GM23338 (cell line): ENCODE data around the gene FARP1. TPM values are rescaled to one million over a fixed set of nuclear protein-coding genes. Genes with fewer than 3 reads are reported as not detected.

Source experiments
- ATAC-seq: fragments of 200-7000 bp; cut with Tn5 transposase; 3 replicates; pipeline ENCODE4 v1.9.1; 2020
- DNase-seq: peaks from one replicate; pipeline ENCODE4 v3.0.0-alpha.2; 2015; ENCODE audit warnings: low spot score
- H2AFZ ChIP-seq: fragments of 200-600 bp; sonication (generic); 2 replicates; pipeline ENCODE4 v1.8.0; 2016; ENCODE audit warnings: antibody characterized with exemption, mild to moderate bottlenecking, moderate library complexity
- H3F3A ChIP-seq: fragments of 200-600 bp; sonication (generic); replicated peaks from 2 replicates; pipeline ENCODE4 v1.8.0; 2017; ENCODE audit warnings: antibody characterized with exemption, mixed run types, low read depth
- H3K27ac ChIP-seq: fragments of 200-600 bp; sonication (generic); 2 replicates; pipeline ENCODE4 v1.6.1; 2016; ENCODE audit warnings: low read depth
- H3K27me3 ChIP-seq: fragments of 200-600 bp; sonication (generic); 2 replicates; pipeline ENCODE4 v1.8.0; 2016; ENCODE audit warnings: mild to moderate bottlenecking, mixed run types, moderate library complexity; ENCODE audit not compliant: insufficient read depth
- H3K36me3 ChIP-seq: fragments of 200-600 bp; sonication (generic); 2 replicates; pipeline ENCODE4 v1.8.0; 2016; ENCODE audit warnings: mild to moderate bottlenecking; ENCODE audit not compliant: insufficient read depth
- H3K4me1 ChIP-seq: fragments of 200-600 bp; sonication (generic); 2 replicates; pipeline ENCODE4 v1.8.0; 2016; ENCODE audit warnings: mild to moderate bottlenecking, moderate library complexity; ENCODE audit not compliant: insufficient read depth
- H3K4me2 ChIP-seq: fragments of 200-600 bp; sonication (generic); 2 replicates; pipeline ENCODE4 v1.7.1; 2017; ENCODE audit warnings: mixed run types
- H3K4me3 ChIP-seq: fragments of 200-600 bp; sonication (generic); 2 replicates; pipeline ENCODE4 v1.6.1; 2016; ENCODE audit warnings: mixed run types
- H3K79me2 ChIP-seq: fragments of 200-600 bp; sonication (generic); replicated peaks from 2 replicates; pipeline ENCODE4 v1.8.0; 2017; ENCODE audit warnings: mild to moderate bottlenecking; ENCODE audit not compliant: insufficient read depth
- H3K9me2 ChIP-seq: fragments of 200-600 bp; sonication (generic); 2 replicates; pipeline ENCODE4 v1.8.0; 2017; ENCODE audit not compliant: insufficient read depth
- H4K20me1 ChIP-seq: fragments of 200-600 bp; sonication (generic); replicated peaks from 2 replicates; pipeline ENCODE4 v1.8.0; 2017; ENCODE audit warnings: mild to moderate bottlenecking; ENCODE audit not compliant: insufficient read depth
- H3K27ac Mint-ChIP-seq: 2 replicates; pipeline ENCODE4 v1.8.0; 2020; ENCODE audit warnings: inconsistent platforms, mild to moderate bottlenecking, moderate library complexity, mixed read lengths
- H3K27me3 Mint-ChIP-seq: 3 replicates; pipeline ENCODE4 v1.8.0; 2022; ENCODE audit warnings: low read depth, mild to moderate bottlenecking, moderate library complexity, mixed read lengths, inconsistent platforms; ENCODE audit not compliant: insufficient read depth, poor library complexity
- H3K36me3 Mint-ChIP-seq: 3 replicates; pipeline ENCODE4 v1.8.0; 2021; ENCODE audit warnings: low read depth, mild to moderate bottlenecking, inconsistent platforms, moderate library complexity, mixed read lengths
- H3K4me1 Mint-ChIP-seq: 3 replicates; pipeline ENCODE4 v1.8.0; 2020; ENCODE audit warnings: mild to moderate bottlenecking, inconsistent platforms, mixed read lengths
- H3K4me3 Mint-ChIP-seq: 3 replicates; pipeline ENCODE4 v1.8.0; 2021; ENCODE audit warnings: moderate library complexity, mild to moderate bottlenecking, inconsistent platforms, mixed read lengths
- H3K9me3 Mint-ChIP-seq: 3 replicates; pipeline ENCODE4 v1.8.0; 2020; ENCODE audit warnings: moderate library complexity, mild to moderate bottlenecking, inconsistent platforms, mixed read lengths
- CREB1 ChIP-seq: fragments of 250-450 bp; sonication (Bioruptor Pico); IDR thresholded peaks from 2 replicates; pipeline ENCODE4 v1.5.0; 2020; ENCODE audit warnings: low read depth, mild to moderate bottlenecking, moderate library complexity
- CTCF ChIP-seq, 2 experiments: fragments of 200-600 bp in 1 of 2; sonication (generic) in 1 of 2; conservative IDR thresholded peaks; 2 replicates each; pipeline versions ENCODE4 v1.5.1 to v1.6.1; 2016 to 2017; ENCODE audit warnings: antibody characterized with exemption in 2 of 2, low read depth in 2 of 2, mild to moderate bottlenecking in 2 of 2, moderate library complexity in 1 of 2
- ETS1 ChIP-seq: IDR thresholded peaks from 2 replicates; pipeline ENCODE4 v1.6.1; 2016; ENCODE audit warnings: antibody characterized with exemption
- EZH2 ChIP-seq: fragments of 200-600 bp; sonication (generic); IDR thresholded peaks from one replicate; pipeline ENCODE4 v1.8.0; 2017; ENCODE audit warnings: antibody characterized with exemption, mild to moderate bottlenecking, low read depth; ENCODE audit not compliant: unreplicated experiment
- EZH2phosphoT487 ChIP-seq: fragments of 200-600 bp; sonication (generic); IDR thresholded peaks from one replicate; pipeline ENCODE4 v1.8.1; 2018; ENCODE audit warnings: antibody characterized with exemption; ENCODE audit not compliant: unreplicated experiment
- JUNB ChIP-seq: IDR thresholded peaks from one replicate; pipeline ENCODE4 v1.6.1; 2016; ENCODE audit warnings: antibody characterized with exemption; ENCODE audit not compliant: unreplicated experiment
- NANOG ChIP-seq: IDR thresholded peaks from 2 replicates; pipeline ENCODE4 v1.6.1; 2016; ENCODE audit warnings: antibody characterized with exemption, borderline replicate concordance
- POLR2AphosphoS5 ChIP-seq: IDR thresholded peaks from 2 replicates; pipeline ENCODE4 v1.6.1; 2016; ENCODE audit warnings: antibody characterized with exemption, low read depth
- STAT1 ChIP-seq: IDR thresholded peaks from one replicate; pipeline ENCODE4 v1.6.1; 2016; ENCODE audit warnings: antibody characterized with exemption; ENCODE audit not compliant: unreplicated experiment
- ZNF114 ChIP-seq: fragments of 250-450 bp; sonication (Bioruptor Pico); IDR thresholded peaks from 2 replicates; pipeline ENCODE4 v1.5.0; 2020; ENCODE audit warnings: mild to moderate bottlenecking, moderate library complexity
- ZNF331 ChIP-seq: fragments of 250-450 bp; sonication (Bioruptor Pico); IDR thresholded peaks from 2 replicates; pipeline ENCODE4 v1.5.0; 2020; ENCODE audit warnings: low read depth, mild to moderate bottlenecking, moderate library complexity
- polyA plus RNA-seq: library from polyadenylated mRNA; unstranded; fragments of >200 nt; fragmentation: Nextera tagmentation; extraction: Ambion mirVana; gene quantifications from 2 replicates; pipeline ENCODE4 v1.2.1, GENCODE V29; 2016
- total RNA-seq: library from RNA; depleted of rRNA; stranded (reverse); fragments of >200 nt; shearing (Covaris generic); gene quantifications from 2 replicates; pipeline ENCODE4 v1.2.3, GENCODE V29; 2014
- TF ChIP-seq, protein P1 (sequence below): IDR thresholded peaks from one replicate; pipeline ENCODE4 v1.6.1; 2018; ENCODE audit warnings: antibody characterized with exemption; ENCODE audit not compliant: unreplicated experiment
- TF ChIP-seq, protein P2 (sequence below): fragments of 250-450 bp; sonication (Bioruptor Pico); IDR thresholded peaks from 2 replicates; pipeline ENCODE4 v1.5.0; 2020; ENCODE audit warnings: mild to moderate bottlenecking, moderate library complexity

The FARP1 gene
- total and polyA plus RNA-seq, 2 experiments from 2014 or later: 53.6 to 82.5 TPM

DNA sequence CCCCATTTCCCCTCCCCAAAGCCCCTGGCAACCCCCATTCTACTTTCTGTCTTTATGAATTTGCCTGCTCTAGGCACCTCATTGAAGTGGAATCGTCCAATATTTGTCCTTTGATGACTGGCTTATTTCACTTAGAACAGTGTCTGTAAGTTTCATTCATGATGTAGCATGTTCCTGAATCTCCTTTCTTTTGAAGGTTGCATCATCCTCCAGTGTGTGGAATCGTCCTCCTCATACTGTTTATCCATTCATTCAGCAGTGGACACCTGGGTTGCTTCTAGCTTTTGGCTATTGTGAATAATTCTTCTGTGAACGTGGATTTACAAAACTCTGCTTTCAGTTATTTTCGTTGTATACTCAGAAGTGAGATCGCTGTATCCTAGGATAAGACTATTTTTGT, 195.4 kb downstream of the FARP1 start:
- Histone ChIP-seq H3K4me3 (no peak overlapping the region), H3K79me2 (peaks cover 36% of the 10 kb centered on the region), H3K4me1 (0 out of 2 replicates have a peak, but pooled peaks cover 2% of the 10 kb centered on the region), H3K27me3 (no peaks in the 10 kb centered on the region), H3K4me2 (no peak overlapping the region; the same call in 1 of the 2 replicates), H3F3A (no peaks in the 10 kb centered on the region), H3K9me2 (no peaks in the 10 kb centered on the region), H3K36me3 (no peaks in the 10 kb centered on the region), H2AFZ (no peak overlapping the region), H3K27ac (no peak overlapping the region), H4K20me1 (no peaks in the 10 kb centered on the region)
- H3K4me1 Mint-ChIP-seq: peaks cover 23% of the 10 kb centered on the region
- no peak for DNase-seq
- H3K36me3 Mint-ChIP-seq: peaks cover 27% of the 10 kb centered on the region
- H3K4me3 Mint-ChIP-seq: no peak overlapping the region
- H3K9me3 Mint-ChIP-seq: peaks cover 12% of the 10 kb centered on the region
- TF ChIP-seq STAT1 (no peak), ETS1 (no peak), ZNF331 (no peak), CTCF (conservative IDR thresholded peaks at IDR 0.05; ENCODE audit: low read depth in 2 of 2) (no peak), ZNF114 (CRISPR knock-in tag) (no peak), POLR2AphosphoS5 (no peak), JUNB (no peak), EZH2phosphoT487 (no peak), NANOG (no peak), EZH2 (no peak), CREB1 (CRISPR knock-in tag) (no peak)
- TF ChIP-seq, protein P1, sequence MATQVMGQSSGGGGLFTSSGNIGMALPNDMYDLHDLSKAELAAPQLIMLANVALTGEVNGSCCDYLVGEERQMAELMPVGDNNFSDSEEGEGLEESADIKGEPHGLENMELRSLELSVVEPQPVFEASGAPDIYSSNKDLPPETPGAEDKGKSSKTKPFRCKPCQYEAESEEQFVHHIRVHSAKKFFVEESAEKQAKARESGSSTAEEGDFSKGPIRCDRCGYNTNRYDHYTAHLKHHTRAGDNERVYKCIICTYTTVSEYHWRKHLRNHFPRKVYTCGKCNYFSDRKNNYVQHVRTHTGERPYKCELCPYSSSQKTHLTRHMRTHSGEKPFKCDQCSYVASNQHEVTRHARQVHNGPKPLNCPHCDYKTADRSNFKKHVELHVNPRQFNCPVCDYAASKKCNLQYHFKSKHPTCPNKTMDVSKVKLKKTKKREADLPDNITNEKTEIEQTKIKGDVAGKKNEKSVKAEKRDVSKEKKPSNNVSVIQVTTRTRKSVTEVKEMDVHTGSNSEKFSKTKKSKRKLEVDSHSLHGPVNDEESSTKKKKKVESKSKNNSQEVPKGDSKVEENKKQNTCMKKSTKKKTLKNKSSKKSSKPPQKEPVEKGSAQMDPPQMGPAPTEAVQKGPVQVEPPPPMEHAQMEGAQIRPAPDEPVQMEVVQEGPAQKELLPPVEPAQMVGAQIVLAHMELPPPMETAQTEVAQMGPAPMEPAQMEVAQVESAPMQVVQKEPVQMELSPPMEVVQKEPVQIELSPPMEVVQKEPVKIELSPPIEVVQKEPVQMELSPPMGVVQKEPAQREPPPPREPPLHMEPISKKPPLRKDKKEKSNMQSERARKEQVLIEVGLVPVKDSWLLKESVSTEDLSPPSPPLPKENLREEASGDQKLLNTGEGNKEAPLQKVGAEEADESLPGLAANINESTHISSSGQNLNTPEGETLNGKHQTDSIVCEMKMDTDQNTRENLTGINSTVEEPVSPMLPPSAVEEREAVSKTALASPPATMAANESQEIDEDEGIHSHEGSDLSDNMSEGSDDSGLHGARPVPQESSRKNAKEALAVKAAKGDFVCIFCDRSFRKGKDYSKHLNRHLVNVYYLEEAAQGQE: no peak
- TF ChIP-seq, protein P2, sequence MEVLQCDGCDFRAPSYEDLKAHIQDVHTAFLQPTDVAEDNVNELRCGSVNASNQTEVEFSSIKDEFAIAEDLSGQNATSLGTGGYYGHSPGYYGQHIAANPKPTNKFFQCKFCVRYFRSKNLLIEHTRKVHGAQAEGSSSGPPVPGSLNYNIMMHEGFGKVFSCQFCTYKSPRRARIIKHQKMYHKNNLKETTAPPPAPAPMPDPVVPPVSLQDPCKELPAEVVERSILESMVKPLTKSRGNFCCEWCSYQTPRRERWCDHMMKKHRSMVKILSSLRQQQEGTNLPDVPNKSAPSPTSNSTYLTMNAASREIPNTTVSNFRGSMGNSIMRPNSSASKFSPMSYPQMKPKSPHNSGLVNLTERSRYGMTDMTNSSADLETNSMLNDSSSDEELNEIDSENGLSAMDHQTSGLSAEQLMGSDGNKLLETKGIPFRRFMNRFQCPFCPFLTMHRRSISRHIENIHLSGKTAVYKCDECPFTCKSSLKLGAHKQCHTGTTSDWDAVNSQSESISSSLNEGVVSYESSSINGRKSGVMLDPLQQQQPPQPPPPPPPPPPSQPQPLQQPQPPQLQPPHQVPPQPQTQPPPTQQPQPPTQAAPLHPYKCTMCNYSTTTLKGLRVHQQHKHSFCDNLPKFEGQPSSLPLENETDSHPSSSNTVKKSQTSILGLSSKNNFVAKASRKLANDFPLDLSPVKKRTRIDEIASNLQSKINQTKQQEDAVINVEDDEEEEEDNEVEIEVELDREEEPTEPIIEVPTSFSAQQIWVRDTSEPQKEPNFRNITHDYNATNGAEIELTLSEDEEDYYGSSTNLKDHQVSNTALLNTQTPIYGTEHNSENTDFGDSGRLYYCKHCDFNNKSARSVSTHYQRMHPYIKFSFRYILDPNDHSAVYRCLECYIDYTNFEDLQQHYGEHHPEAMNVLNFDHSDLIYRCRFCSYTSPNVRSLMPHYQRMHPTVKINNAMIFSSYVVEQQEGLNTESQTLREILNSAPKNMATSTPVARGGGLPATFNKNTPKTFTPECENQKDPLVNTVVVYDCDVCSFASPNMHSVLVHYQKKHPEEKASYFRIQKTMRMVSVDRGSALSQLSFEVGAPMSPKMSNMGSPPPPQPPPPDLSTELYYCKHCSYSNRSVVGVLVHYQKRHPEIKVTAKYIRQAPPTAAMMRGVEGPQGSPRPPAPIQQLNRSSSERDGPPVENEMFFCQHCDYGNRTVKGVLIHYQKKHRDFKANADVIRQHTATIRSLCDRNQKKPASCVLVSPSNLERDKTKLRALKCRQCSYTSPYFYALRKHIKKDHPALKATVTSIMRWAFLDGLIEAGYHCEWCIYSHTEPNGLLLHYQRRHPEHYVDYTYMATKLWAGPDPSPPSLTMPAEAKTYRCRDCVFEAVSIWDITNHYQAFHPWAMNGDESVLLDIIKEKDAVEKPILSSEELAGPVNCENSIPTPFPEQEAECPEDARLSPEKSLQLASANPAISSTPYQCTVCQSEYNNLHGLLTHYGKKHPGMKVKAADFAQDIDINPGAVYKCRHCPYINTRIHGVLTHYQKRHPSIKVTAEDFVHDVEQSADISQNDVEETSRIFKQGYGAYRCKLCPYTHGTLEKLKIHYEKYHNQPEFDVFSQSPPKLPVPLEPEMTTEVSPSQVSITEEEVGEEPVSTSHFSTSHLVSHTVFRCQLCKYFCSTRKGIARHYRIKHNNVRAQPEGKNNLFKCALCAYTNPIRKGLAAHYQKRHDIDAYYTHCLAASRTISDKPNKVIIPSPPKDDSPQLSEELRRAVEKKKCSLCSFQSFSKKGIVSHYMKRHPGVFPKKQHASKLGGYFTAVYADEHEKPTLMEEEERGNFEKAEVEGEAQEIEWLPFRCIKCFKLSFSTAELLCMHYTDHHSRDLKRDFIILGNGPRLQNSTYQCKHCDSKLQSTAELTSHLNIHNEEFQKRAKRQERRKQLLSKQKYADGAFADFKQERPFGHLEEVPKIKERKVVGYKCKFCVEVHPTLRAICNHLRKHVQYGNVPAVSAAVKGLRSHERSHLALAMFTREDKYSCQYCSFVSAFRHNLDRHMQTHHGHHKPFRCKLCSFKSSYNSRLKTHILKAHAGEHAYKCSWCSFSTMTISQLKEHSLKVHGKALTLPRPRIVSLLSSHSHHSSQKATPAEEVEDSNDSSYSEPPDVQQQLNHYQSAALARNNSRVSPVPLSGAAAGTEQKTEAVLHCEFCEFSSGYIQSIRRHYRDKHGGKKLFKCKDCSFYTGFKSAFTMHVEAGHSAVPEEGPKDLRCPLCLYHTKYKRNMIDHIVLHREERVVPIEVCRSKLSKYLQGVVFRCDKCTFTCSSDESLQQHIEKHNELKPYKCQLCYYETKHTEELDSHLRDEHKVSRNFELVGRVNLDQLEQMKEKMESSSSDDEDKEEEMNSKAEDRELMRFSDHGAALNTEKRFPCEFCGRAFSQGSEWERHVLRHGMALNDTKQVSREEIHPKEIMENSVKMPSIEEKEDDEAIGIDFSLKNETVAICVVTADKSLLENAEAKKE: no peak
- peaks cover 2% of the 10 kb centered on the region for H3K27me3 Mint-ChIP-seq
- H3K27ac Mint-ChIP-seq: peak overlapping the region; percentile 80; the same call in 1 of the 2 replicates
- no peak for ATAC-seq
